Measurements from ENCODE around the gene DENND2A. TPM values are rescaled to one million over a fixed set of nuclear protein-coding genes. Genes with fewer than 3 reads are reported as not detected.

The DENND2A gene
- total and polyA plus RNA-seq, 4 donors = 1.2 to 7.4 (median 2.3) TPM

DNA sequence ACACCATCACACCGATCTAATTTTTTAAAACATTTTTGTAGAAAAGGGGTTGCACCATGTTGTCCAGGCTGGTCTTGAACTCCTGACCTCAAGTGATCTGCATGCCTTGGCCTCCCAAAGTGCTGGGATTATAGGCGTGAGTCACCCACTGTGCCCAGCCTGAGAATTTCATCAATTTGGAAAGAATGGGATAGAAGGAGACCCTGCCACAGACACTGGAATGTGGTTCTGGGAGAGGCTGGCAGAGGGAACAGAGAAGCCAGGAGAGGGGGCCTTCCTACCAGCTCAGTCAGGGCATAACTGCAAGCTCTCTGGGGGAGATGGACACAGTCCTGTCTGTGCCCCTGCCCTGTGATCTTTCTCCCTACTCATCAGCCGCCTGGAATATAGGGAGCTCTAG lies 119.2 kb downstream of the DENND2A start:
- H3K9me3 ChIP-seq (ENCODE audit: control insufficient read depth in 4 of 4, low read length in 3 of 4) = no peaks in the 10 kb centered on the region
- H3K4me3 ChIP-seq (ENCODE audit: low read depth in 1 of 3, low read length in 3 of 3) = no peak overlapping the region
- no peak overlapping the region for H3K9ac ChIP-seq (ENCODE audit: low read depth in 1 of 2, low read length in 2 of 2)
- DNase-seq (ENCODE audit: low spot score) = no peak
- no peaks in the 10 kb centered on the region for H3K36me3 ChIP-seq (ENCODE audit: control insufficient read depth in 4 of 4, insufficient read depth in 3 of 4, low read depth in 1 of 4, low read length in 3 of 4)
- 88% methylated on average over 3 of the region's 3 CpGs for WGBS
- no peak overlapping the region for H3K27ac ChIP-seq (ENCODE audit: low read depth in 1 of 2, low read length in 2 of 2)
- TF ChIP-seq GABPA (IDR thresholded peaks at IDR 0.05 in 1 of 2, conservative IDR thresholded peaks at IDR 0.05 in 1 of 2) = no peak
- TF ChIP-seq RXRA (IDR thresholded peaks at IDR 0.05) = no peak
- no peak for TF ChIP-seq JUND (IDR thresholded peaks at IDR 0.05)
- TF ChIP-seq HNF4G (IDR thresholded peaks at IDR 0.05) = no peak
- TF ChIP-seq TAF1 (conservative IDR thresholded peaks at IDR 0.05) = no peak
- TF ChIP-seq, protein P1, sequence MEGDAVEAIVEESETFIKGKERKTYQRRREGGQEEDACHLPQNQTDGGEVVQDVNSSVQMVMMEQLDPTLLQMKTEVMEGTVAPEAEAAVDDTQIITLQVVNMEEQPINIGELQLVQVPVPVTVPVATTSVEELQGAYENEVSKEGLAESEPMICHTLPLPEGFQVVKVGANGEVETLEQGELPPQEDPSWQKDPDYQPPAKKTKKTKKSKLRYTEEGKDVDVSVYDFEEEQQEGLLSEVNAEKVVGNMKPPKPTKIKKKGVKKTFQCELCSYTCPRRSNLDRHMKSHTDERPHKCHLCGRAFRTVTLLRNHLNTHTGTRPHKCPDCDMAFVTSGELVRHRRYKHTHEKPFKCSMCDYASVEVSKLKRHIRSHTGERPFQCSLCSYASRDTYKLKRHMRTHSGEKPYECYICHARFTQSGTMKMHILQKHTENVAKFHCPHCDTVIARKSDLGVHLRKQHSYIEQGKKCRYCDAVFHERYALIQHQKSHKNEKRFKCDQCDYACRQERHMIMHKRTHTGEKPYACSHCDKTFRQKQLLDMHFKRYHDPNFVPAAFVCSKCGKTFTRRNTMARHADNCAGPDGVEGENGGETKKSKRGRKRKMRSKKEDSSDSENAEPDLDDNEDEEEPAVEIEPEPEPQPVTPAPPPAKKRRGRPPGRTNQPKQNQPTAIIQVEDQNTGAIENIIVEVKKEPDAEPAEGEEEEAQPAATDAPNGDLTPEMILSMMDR (IDR thresholded peaks at IDR 0.05; ENCODE audit: low read depth, low read length, missing input control) = no peak
- no peak for TF ChIP-seq RAD21 (IDR thresholded peaks at IDR 0.05)
- TF ChIP-seq FOXA1 (IDR thresholded peaks at IDR 0.05) = no peak
- no peak for TF ChIP-seq FOXA2 (IDR thresholded peaks at IDR 0.05)
- TF ChIP-seq NR2F2 (IDR thresholded peaks at IDR 0.05) = no peak
- TF ChIP-seq, protein P2, sequence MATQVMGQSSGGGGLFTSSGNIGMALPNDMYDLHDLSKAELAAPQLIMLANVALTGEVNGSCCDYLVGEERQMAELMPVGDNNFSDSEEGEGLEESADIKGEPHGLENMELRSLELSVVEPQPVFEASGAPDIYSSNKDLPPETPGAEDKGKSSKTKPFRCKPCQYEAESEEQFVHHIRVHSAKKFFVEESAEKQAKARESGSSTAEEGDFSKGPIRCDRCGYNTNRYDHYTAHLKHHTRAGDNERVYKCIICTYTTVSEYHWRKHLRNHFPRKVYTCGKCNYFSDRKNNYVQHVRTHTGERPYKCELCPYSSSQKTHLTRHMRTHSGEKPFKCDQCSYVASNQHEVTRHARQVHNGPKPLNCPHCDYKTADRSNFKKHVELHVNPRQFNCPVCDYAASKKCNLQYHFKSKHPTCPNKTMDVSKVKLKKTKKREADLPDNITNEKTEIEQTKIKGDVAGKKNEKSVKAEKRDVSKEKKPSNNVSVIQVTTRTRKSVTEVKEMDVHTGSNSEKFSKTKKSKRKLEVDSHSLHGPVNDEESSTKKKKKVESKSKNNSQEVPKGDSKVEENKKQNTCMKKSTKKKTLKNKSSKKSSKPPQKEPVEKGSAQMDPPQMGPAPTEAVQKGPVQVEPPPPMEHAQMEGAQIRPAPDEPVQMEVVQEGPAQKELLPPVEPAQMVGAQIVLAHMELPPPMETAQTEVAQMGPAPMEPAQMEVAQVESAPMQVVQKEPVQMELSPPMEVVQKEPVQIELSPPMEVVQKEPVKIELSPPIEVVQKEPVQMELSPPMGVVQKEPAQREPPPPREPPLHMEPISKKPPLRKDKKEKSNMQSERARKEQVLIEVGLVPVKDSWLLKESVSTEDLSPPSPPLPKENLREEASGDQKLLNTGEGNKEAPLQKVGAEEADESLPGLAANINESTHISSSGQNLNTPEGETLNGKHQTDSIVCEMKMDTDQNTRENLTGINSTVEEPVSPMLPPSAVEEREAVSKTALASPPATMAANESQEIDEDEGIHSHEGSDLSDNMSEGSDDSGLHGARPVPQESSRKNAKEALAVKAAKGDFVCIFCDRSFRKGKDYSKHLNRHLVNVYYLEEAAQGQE (IDR thresholded peaks at IDR 0.05) = no peak
- TF ChIP-seq HNF4A (conservative IDR thresholded peaks at IDR 0.05) = no peak
- TF ChIP-seq, protein P3, sequence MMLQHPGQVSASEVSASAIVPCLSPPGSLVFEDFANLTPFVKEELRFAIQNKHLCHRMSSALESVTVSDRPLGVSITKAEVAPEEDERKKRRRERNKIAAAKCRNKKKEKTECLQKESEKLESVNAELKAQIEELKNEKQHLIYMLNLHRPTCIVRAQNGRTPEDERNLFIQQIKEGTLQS (IDR thresholded peaks at IDR 0.05) = no peak
- TF ChIP-seq, protein P4, sequence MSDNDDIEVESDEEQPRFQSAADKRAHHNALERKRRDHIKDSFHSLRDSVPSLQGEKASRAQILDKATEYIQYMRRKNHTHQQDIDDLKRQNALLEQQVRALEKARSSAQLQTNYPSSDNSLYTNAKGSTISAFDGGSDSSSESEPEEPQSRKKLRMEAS (IDR thresholded peaks at IDR 0.05) = no peak
- no peak for TF ChIP-seq SP1 (IDR thresholded peaks at IDR 0.05)
- TF ChIP-seq EGR1 (IDR thresholded peaks at IDR 0.05; ENCODE audit: low read depth in 2 of 2) = no peak
- no peak for TF ChIP-seq YY1 (IDR thresholded peaks at IDR 0.05)
- TF ChIP-seq, protein P5, sequence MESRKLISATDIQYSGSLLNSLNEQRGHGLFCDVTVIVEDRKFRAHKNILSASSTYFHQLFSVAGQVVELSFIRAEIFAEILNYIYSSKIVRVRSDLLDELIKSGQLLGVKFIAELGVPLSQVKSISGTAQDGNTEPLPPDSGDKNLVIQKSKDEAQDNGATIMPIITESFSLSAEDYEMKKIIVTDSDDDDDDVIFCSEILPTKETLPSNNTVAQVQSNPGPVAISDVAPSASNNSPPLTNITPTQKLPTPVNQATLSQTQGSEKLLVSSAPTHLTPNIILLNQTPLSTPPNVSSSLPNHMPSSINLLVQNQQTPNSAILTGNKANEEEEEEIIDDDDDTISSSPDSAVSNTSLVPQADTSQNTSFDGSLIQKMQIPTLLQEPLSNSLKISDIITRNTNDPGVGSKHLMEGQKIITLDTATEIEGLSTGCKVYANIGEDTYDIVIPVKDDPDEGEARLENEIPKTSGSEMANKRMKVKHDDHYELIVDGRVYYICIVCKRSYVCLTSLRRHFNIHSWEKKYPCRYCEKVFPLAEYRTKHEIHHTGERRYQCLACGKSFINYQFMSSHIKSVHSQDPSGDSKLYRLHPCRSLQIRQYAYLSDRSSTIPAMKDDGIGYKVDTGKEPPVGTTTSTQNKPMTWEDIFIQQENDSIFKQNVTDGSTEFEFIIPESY (IDR thresholded peaks at IDR 0.05) = no peak
- no peaks in the 10 kb centered on the region for H3K27me3 ChIP-seq (ENCODE audit: control insufficient read depth in 4 of 4, insufficient read depth in 4 of 4, low read length in 3 of 4)
- no peaks in the 10 kb centered on the region for H3K4me1 ChIP-seq (ENCODE audit: control insufficient read depth in 4 of 4, insufficient read depth in 4 of 4, low read length in 3 of 4)

Data from liver (tissue), 9 donors.